HepG2 (cell line): ENCODE measurements around the gene BCL2L1. TPM values are rescaled to one million over a fixed set of nuclear protein-coding genes. Genes with fewer than 3 reads are reported as not detected.

Experiments used
- JUN ChIP-seq: sonication (generic); formaldehyde crosslinking; IDR thresholded peaks from 2 replicates; pipeline ENCODE4 v1.4.0; 2020; ENCODE audit warnings: mild to moderate bottlenecking, missing genetic modification reagents
- KDM3A ChIP-seq: IDR thresholded peaks from 2 replicates; pipeline ENCODE4 v1.6.1; 2018; ENCODE audit warnings: low read depth, missing compliant biosample characterization
- KLF12 ChIP-seq: sonication (generic); formaldehyde crosslinking; IDR thresholded peaks from 2 replicates; pipeline ENCODE4 v1.4.0; 2020; ENCODE audit warnings: missing genetic modification reagents, borderline replicate concordance
- MED13 ChIP-seq: sonication (generic); formaldehyde crosslinking; IDR thresholded peaks from 2 replicates; pipeline ENCODE4 v1.5.0; 2020; ENCODE audit warnings: missing genetic modification reagents
- MIXL1 ChIP-seq: IDR thresholded peaks from 2 replicates; pipeline ENCODE4 v1.6.1; 2016
- NPAS2 ChIP-seq: sonication (generic); formaldehyde crosslinking; IDR thresholded peaks from 2 replicates; pipeline ENCODE4 v1.8.0; 2022; ENCODE audit warnings: mild to moderate bottlenecking, missing genetic modification reagents, borderline replicate concordance
- NR1H2 ChIP-seq: sonication (generic); formaldehyde crosslinking; IDR thresholded peaks from 2 replicates; pipeline ENCODE4 v1.8.1; 2022; ENCODE audit warnings: low read depth, missing genetic modification reagents, borderline replicate concordance
- ONECUT2 ChIP-seq: sonication (generic); formaldehyde crosslinking; IDR thresholded peaks from 2 replicates; pipeline ENCODE4 v1.4.0; 2020; ENCODE audit warnings: missing genetic modification reagents
- PRPF4 ChIP-seq: fragments of 200-400 bp; formaldehyde crosslinking; IDR thresholded peaks from 2 replicates; pipeline ENCODE4 v1.6.1; 2016; ENCODE audit warnings: low read length, low read depth; ENCODE audit not compliant: poor library complexity, severe bottlenecking
- RBM22 ChIP-seq: fragments of 200-400 bp; formaldehyde crosslinking; optimal IDR thresholded peaks from 2 replicates; pipeline ENCODE3; 2017; ENCODE audit warnings: mild to moderate bottlenecking, low read length, moderate library complexity
- SALL1 ChIP-seq: sonication (generic); formaldehyde crosslinking; IDR thresholded peaks from 2 replicates; pipeline ENCODE4 v1.8.0; 2022; ENCODE audit warnings: mild to moderate bottlenecking, missing genetic modification reagents
- SIN3B ChIP-seq: fragments of 150-350 bp; IDR thresholded peaks from 2 replicates; pipeline ENCODE4 v1.6.1; 2014; ENCODE audit warnings: low read length
- SP4 ChIP-seq: sonication (generic); formaldehyde crosslinking; IDR thresholded peaks from 2 replicates; pipeline ENCODE4 v1.8.1; 2023; ENCODE audit warnings: mild to moderate bottlenecking, missing genetic modification reagents
- ZNF264 ChIP-seq: sonication (generic); formaldehyde crosslinking; IDR thresholded peaks from 2 replicates; pipeline ENCODE4 v1.4.0; 2020; ENCODE audit warnings: missing genetic modification reagents
- ZNF558 ChIP-seq: sonication (generic); formaldehyde crosslinking; IDR thresholded peaks from 2 replicates; pipeline ENCODE4 v1.9.0; 2022; ENCODE audit warnings: mild to moderate bottlenecking, missing genetic modification reagents, borderline replicate concordance
- ZNF792 ChIP-seq: IDR thresholded peaks from 2 replicates; pipeline ENCODE4 v1.6.1; 2016
- polyA plus RNA-seq, 8 experiments: library from polyadenylated mRNA; depleted of rRNA in 3 of 8; stranded (reverse) in 7 of 8; unstranded in 1 of 8; fragments of >200 nt; fragmentation: Illumina TruSeq in 4 of 8; extraction: Trizol in 4 of 8; gene quantifications; 2 replicates each; pipeline versions ENCODE4 v1.2.1 to v1.2.3, GENCODE V29; 2011 to 2016; ENCODE audit warnings: low read depth in 4 of 8, missing spikeins in 1 of 8, mixed read lengths in 1 of 8; ENCODE audit not compliant: insufficient read depth in 1 of 8
- total RNA-seq, 5 experiments: library from RNA; depleted of rRNA; stranded (reverse); fragments of >200 nt; fragmentation: Illumina TruSeq; extraction: Trizol; gene quantifications; 2 replicates each; pipeline ENCODE4 v1.2.3, GENCODE V29; 2016; ENCODE audit warnings: low read depth in 1 of 5
- TF ChIP-seq, protein P1 (sequence below): sonication (generic); formaldehyde crosslinking; IDR thresholded peaks from 2 replicates; pipeline ENCODE4 v1.8.0; 2022; ENCODE audit warnings: missing genetic modification reagents, low read depth, mild to moderate bottlenecking, borderline replicate concordance
- TF ChIP-seq, protein P2 (sequence below): IDR thresholded peaks from 2 replicates; pipeline ENCODE4 v1.6.1; 2016; ENCODE audit warnings: mild to moderate bottlenecking
- TF ChIP-seq, protein P3 (sequence below): IDR thresholded peaks from 2 replicates; pipeline ENCODE4 v1.6.1; 2012; ENCODE audit warnings: low read length, improper control_type of control experiment
- TF ChIP-seq, protein P4 (sequence below): sonication (generic); formaldehyde crosslinking; IDR thresholded peaks from 2 replicates; pipeline ENCODE4 v1.5.0; 2020; ENCODE audit warnings: missing genetic modification reagents, mild to moderate bottlenecking, borderline replicate concordance
- TF ChIP-seq, protein P5 (sequence below): sonication (generic); formaldehyde crosslinking; IDR thresholded peaks from 2 replicates; pipeline ENCODE4 v1.8.0; 2022; ENCODE audit warnings: missing genetic modification reagents, mild to moderate bottlenecking, borderline replicate concordance

The BCL2L1 gene
- total and polyA plus RNA-seq, 2 of the 13 experiments (the other 11 are each of a cell fraction or from before 2014, with no cell fraction given): 164 to 258 TPM

DNA sequence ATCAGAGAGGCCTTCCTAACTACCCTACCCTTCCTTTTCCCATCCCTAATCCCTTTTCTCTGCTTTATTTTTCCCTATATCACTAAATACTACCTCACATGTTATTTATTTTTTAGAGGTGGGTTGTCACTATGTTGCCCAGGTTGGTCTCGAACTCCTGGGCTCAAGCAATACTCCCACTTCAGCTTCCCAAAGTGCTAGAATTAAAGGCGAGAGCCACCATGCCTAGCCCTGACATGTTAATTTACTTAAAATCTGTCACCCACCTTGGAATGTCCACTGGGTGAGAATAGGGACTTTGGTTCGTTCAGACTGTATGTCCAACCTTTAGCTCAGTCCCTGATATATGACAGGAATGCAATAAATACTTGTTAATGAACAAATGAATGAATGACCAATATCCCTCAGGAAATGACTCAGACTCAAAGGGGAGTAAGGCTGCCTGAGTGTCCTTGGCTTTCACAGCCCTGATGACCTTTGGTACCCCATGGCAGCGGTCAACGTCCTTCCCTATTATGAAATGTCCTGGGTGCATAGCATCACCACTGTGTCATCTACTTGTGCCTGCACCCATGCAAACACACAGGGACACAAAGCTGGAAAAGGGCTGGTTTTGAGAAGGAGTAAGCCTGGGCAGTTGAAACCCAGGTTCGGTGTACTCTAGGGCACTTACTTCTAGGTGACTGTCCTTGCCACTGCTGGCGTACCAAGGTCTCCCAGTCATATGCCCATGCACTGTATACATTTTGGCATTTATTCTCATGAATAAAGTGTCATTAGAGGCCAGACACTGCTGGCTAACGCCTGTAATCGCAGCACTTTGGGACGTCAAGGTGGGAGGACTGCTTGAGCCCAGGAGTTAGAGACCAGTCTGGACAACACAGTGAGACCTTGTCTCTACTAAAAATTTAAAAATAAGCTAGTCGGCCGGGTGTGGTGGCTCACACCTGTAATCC is 26.5 kb downstream of the BCL2L1 start (continued):
- TF ChIP-seq SALL1 (peak; percentile 100), RBM22 (peak; percentile 99), ZNF792 (CRISPR knock-in tag) (peak; percentile 98), KLF12 (0 out of 2 replicates have a peak, but pooled peaks have one; percentile 9), JUN (CRISPR knock-in tag) (peak; percentile 100), SIN3B (0 out of 2 replicates have a peak, but pooled peaks have one; percentile 9), NPAS2 (no peak), ZNF264 (CRISPR knock-in tag) (peak; percentile 96), PRPF4 (peak; percentile 57), MIXL1 (CRISPR knock-in tag) (peak; percentile 100), SP4 (CRISPR knock-in tag) (peak; percentile 79; the same call in 1 of the 2 replicates), ZNF558 (CRISPR knock-in tag) (no peak; the same call in 1 of the 2 replicates), KDM3A (CRISPR knock-in tag) (peak; percentile 95; the same call in 1 of the 2 replicates), MED13 (CRISPR knock-in tag) (peak; percentile 99), ONECUT2 (peak; percentile 87), NR1H2 (CRISPR knock-in tag) (peak; percentile 99)
- TF ChIP-seq, protein P1, sequence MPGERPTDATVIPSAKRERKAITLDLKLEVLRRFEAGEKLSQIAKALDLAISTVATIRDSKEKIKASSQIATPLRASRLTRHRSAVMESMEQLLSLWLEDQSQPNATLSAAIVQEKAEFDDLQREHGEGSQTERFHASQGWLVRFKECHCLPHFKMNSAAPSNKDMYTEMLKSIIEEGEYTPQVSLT: no peak
- TF ChIP-seq, protein P2, sequence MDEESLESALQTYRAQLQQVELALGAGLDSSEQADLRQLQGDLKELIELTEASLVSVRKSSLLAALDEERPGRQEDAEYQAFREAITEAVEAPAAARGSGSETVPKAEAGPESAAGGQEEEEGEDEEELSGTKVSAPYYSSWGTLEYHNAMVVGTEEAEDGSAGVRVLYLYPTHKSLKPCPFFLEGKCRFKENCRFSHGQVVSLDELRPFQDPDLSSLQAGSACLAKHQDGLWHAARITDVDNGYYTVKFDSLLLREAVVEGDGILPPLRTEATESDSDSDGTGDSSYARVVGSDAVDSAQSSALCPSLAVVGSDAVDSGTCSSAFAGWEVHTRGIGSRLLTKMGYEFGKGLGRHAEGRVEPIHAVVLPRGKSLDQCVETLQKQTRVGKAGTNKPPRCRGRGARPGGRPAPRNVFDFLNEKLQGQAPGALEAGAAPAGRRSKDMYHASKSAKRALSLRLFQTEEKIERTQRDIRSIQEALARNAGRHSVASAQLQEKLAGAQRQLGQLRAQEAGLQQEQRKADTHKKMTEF (CRISPR knock-in tag): peak; percentile 100
- TF ChIP-seq, protein P3, sequence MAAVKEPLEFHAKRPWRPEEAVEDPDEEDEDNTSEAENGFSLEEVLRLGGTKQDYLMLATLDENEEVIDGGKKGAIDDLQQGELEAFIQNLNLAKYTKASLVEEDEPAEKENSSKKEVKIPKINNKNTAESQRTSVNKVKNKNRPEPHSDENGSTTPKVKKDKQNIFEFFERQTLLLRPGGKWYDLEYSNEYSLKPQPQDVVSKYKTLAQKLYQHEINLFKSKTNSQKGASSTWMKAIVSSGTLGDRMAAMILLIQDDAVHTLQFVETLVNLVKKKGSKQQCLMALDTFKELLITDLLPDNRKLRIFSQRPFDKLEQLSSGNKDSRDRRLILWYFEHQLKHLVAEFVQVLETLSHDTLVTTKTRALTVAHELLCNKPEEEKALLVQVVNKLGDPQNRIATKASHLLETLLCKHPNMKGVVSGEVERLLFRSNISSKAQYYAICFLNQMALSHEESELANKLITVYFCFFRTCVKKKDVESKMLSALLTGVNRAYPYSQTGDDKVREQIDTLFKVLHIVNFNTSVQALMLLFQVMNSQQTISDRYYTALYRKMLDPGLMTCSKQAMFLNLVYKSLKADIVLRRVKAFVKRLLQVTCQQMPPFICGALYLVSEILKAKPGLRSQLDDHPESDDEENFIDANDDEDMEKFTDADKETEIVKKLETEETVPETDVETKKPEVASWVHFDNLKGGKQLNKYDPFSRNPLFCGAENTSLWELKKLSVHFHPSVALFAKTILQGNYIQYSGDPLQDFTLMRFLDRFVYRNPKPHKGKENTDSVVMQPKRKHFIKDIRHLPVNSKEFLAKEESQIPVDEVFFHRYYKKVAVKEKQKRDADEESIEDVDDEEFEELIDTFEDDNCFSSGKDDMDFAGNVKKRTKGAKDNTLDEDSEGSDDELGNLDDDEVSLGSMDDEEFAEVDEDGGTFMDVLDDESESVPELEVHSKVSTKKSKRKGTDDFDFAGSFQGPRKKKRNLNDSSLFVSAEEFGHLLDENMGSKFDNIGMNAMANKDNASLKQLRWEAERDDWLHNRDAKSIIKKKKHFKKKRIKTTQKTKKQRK: no peak
- TF ChIP-seq, protein P4, sequence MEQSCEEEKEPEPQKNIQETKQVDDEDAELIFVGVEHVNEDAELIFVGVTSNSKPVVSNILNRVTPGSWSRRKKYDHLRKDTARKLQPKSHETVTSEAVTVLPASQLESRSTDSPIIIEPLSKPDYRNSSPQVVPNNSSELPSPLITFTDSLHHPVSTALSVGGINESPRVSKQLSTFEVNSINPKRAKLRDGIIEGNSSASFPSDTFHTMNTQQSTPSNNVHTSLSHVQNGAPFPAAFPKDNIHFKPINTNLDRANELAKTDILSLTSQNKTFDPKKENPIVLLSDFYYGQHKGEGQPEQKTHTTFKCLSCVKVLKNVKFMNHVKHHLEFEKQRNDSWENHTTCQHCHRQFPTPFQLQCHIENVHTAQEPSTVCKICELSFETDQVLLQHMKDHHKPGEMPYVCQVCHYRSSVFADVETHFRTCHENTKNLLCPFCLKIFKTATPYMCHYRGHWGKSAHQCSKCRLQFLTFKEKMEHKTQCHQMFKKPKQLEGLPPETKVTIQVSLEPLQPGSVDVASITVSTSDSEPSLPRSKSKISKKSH (CRISPR knock-in tag): no peak
- TF ChIP-seq, protein P5, sequence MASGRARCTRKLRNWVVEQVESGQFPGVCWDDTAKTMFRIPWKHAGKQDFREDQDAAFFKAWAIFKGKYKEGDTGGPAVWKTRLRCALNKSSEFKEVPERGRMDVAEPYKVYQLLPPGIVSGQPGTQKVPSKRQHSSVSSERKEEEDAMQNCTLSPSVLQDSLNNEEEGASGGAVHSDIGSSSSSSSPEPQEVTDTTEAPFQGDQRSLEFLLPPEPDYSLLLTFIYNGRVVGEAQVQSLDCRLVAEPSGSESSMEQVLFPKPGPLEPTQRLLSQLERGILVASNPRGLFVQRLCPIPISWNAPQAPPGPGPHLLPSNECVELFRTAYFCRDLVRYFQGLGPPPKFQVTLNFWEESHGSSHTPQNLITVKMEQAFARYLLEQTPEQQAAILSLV: peak; percentile 99
